CD1c-positive myeloid dendritic cell (primary cell): ENCODE results near the gene NLRX1.
A peak's percentile ranks its signal among the peaks of the same experiment; 100 is the strongest.
"Not testable (repeated sequence)": the region's sequence is repeated elsewhere in the genome, so short reads cannot be mapped to it uniquely, and the experiment has no call there.

Source experiments
- DNase-seq: peaks from one replicate; pipeline ENCODE4 v3.0.0-alpha.2; 2016; ENCODE audit errors: extremely low spot score

Gene NLRX1

GRCh38 chr11:119154178-119154577, 14.3 kb upstream of the NLRX1 start:
- no peak for DNase-seq

GRCh38 chr11:119155733-119156492, 12.6 kb upstream of the NLRX1 start:
- peak; percentile 29 for DNase-seq

DNA sequence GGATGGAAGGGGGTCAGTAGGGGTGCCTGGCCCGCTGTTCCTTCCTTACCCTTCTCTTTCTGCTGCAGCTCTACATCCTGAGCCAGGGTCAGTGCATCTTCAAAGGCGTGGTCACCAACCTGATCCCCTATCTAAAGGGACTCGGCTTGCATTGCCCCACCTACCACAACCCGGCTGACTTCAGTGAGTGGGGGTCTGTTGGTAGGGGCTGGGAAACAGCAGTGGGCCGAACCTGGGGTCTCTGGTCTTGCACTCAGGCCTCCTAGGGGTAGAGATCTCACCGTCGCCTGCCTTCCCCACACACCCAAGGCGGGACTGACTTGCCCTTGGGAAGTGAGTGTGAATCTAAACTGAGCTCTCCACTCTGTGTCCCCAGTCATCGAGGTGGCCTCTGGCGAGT, 12.0 kb upstream of the NLRX1 start:
- DNase-seq = no peak

GRCh38 chr11:119157063-119157462, 11.5 kb upstream of the NLRX1 start:
- no peak for DNase-seq

- DNase-seq = no peak
Measured at GRCh38 chr11:119158467-119158866, 10.1 kb upstream of the NLRX1 start.

GRCh38 chr11:119160151-119160550, 8.4 kb upstream of the NLRX1 start:
- DNase-seq = no peak

DNA sequence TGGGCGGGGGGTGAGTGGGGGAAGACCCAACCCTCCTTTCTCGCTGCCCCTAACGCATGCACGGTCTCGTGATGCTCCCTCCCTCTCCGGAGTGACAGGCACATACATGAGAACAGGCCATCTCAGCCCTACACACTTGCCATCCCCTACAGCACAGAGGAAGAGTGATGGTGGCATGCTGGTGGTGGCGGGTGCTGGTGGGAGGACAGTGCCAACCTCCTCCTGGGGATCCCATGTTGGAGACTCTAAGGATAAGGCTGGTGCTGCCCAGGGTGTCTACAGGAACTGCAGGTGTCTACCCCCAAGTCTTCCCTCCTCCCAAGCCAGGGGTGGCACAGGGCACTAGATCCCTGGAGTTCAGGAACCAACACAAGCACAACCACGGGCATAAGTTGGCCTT, 6.7 kb upstream of the NLRX1 start:
- DNase-seq = no peak

- DNase-seq = no peak
Measured at GRCh38 chr11:119166368-119167076, 2.0 kb upstream of the NLRX1 start.

- not testable (repeated sequence) for DNase-seq
Measured at GRCh38 chr11:119167077-119167458, 1.5 kb upstream of the NLRX1 start.

DNA sequence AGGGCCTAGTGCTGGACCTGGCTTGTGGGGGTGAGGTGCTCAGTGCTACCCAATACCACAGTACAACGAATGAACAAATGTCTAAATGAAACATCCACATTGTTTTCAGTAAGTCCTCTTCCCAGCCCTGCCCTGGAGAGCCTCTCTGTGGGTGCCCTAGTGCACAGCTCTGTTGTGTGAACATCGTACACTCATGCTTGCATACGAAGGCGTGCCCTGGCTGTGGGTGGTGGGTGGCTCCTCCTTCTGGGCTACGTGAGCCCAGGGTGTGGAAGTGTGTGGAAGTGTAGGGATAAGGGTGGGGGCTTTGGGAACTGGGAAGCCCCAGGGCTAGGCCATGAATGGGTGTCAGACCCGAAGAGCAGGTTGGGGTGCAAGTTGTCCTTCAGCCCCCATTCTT, 592 bp upstream of the NLRX1 start:
- DNase-seq = peak; percentile 35

DNA sequence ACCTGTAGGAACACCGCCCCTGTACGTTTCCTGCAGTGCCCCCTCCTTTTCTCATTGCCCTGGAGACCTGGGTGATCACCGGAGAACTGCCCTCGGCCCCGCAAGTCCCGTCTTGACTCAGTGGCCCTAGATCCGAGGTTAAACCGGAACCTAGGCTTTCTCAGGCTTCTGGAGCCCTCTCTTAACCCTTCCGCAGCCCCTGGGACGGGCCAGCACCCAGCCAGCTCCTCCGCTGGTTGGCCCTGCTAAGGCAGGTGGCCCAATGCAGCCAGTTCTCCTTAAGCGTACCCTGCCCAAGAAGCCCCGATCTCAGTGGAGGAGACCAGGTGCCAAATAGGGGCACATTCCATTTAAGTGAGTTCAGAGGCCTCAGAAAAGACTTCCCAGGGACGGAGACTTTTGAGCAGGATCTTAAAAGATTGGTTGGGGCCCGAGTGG, 776 bp downstream of the NLRX1 start:
- DNase-seq = peak; percentile 11

GRCh38 chr11:119172513-119172912, 4.0 kb downstream of the NLRX1 start:
- peak; percentile 60 for DNase-seq

DNA sequence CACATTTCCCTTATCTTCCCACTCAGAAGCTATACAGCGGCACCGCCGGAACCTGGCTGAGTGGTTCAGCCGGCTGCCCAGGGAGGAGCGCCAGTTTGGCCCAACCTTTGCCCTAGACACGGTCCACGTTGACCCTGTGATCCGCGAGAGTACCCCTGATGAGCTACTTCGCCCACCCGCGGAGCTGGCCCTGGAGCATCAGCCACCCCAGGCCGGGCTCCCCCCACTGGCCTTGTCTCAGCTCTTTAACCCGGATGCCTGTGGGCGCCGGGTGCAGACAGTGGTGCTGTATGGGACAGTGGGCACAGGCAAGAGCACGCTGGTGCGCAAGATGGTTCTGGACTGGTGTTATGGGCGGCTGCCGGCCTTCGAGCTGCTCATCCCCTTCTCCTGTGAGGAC, 4.9 kb downstream of the NLRX1 start:
- no peak for DNase-seq

DNA sequence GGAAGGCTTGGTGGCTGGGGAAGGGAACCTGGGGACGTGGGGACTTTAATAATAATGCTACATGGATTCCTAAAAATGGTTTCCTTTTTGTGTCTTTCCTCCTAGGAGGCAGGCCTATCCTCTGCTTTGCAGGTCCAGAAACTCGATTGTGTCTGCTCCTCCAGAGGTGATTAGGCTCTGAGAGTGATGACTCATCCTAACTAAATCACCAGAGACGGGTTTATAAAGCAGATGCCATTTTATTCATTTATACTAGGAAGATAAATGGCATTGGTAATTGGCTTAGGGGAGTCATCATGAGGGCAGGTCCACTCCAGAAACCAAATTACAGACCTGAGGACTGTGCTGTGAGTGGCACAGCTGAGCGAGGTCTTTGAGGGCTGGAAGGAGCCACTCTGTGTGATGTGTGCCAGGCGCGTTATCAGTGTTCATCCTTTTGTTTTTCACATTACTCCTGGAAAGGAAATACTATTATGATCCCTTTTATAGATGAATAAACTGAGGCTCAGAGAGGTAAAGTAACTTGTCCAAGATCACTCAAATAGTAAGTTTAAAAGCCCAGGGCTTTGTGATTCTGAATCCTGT, 7.1 kb downstream of the NLRX1 start:
- no peak for DNase-seq

DNA sequence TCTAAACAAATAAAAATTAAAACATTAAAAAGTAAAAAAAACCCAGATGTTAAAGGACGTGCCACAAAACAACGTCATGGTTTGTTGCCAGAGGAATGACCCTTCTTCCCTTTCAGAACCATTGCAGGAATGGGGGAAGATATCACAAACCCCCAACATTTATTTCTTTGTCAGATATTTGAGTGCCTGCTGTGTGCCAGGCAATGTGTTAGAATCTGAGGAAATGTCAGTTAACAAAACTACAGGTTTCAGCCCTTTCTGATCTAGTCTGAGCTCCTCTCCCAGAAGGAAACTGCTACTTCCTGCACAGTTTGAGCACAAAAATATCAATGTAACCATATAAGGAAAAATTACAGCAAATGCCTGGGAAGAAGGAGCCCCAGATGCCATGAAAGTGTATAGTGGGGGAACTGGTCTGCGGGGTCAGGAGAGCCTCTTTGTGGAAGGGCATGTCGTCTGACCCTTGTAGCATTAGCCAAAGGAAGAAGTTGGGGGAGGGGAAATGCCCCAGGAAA, 9.7 kb downstream of the NLRX1 start:
- no peak for DNase-seq

DNA sequence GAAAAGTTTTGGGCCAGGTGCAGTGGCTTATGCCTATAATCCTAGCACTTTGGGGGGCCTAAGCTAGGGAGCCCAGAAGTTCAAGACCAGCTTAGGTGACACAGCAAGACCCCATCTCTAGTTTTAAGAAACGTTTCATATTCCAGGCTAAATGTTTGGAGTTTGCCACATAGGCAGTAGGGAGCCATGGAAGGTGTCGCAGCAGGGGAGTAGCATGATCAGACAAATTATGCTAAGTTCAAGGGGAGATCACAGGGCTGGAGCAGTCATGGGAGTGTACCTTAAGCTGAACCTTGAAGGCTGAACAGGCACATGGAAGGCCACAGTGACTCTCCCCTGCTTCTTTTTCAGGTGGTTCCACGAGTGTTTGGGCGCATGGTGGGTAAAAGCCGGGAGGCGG, 10.8 kb downstream of the NLRX1 start:
- DNase-seq = no peak

- no peak for DNase-seq
Measured at GRCh38 chr11:119179983-119180382, 11.5 kb downstream of the NLRX1 start.

DNA sequence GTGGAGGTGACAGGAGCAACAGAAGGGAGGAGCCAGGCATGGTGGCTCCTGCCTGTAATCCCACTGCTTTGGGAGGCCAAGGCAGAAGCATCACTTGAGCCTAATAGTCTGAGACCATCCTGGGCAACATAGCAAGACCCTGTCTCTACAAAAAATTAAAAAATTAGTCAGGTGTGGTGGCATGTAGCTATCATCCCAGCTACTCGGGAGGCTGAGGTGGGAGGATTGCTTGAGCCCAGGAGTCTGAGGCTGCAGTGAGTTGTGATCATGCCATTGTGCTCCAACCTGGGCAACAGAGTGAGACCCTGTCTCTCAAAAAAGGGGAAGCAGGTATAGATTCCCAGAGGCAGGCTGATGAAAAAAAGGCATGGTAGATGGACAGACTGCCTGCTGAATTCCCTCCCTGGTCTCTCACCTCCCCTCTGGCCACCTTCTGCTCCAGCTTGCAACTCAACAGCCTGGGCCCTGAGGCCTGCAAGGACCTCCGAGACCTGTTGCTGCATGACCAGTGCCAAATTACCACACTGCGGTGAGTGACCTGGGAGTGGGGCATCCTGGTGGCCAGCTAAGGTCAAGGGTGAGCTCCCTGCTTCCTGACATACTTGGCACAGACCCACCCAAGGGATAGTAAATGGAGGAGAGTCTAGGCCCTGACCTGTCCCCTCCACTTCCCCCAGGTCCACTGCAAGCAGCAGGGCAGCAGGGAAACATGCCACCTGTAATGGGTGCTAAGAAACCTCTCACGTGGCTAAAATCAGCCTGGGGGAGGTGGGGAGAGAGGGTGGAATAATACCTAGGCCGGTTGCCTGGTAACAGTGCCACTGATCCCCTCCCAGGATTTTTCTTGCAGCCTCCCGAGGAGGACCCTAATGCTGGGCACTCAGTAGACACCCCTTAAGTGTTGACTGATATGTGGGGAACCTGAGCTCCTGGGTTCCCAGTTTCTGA, 12.5 kb downstream of the NLRX1 start:
- no peak for DNase-seq

DNA sequence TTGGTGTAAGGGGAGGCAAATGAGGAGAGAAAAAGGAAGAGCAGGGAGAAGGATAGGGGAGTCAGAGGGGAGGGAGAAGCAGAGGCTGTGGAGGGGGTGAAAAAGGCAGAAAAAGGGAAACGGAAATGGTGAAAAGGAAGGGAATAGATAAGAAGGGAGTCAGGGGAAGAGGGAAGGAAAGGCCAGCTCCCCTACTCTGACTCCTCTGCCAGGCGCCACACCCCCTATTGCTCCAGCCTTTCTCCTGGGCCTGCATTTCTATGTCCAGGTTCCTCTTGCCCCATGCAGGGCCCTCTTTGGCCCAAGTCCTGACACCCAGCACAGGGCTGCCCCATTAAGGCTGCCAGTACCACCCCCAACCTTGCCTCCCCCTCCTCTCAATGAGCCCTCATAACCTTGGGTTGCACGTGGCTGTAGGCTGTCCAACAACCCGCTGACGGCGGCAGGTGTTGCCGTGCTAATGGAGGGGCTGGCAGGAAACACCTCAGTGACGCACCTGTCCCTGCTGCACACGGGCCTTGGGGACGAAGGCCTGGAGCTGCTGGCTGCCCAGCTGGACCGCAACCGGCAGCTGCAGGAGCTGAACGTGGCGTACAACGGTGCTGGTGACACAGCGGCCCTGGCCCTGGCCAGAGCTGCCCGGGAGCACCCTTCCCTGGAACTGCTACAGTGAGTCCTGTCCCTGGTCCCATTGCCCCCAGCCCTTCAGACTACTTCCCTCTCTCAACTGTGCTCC, 13.3 kb downstream of the NLRX1 start:
- DNase-seq = no peak

DNA sequence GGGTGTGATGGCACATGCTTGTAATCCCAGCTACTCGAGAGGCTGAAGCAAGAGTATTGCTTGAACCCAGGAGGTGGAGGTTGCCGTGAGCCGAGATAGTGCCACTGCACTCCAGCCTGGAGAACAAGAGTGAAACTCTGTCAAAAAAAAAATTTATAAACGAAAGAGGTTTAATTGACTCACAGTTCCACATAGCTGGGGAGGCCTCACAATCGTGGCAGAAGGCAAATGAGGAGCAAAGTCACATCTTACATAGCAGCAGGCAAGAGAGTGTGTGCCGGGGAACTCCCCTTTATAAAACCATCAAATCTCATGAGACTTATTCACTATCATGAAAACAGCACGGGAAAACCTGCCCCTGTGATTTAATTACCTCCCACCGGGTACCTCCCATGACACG, 15.9 kb downstream of the NLRX1 start:
- not testable (repeated sequence) for DNase-seq
